ENCODE results near the gene SHC3. TPM values are rescaled to one million over a fixed set of nuclear protein-coding genes. Genes with fewer than 3 reads are reported as not detected.

Gene SHC3
- total RNA-seq, 2 experiments from 2014 or later, result not detected

- no peaks in the 10 kb centered on the region for H3K9me3 Mint-ChIP-seq
- no peak overlapping the region for H3K4me3 Mint-ChIP-seq
- peaks cover 13% of the 10 kb centered on the region for H3K4me1 Mint-ChIP-seq
- H3K36me3 Mint-ChIP-seq (ENCODE audit: low read depth), result no peaks in the 10 kb centered on the region
- ChIA-PET POLR2A (no interaction called here), CTCF (no interaction called here)
- DNase-seq, result no peak
- peaks cover 36% of the 10 kb centered on the region for H3K27me3 Mint-ChIP-seq
- no peak overlapping the region for H3K27ac Mint-ChIP-seq
These were observed 191.8 kb downstream of the SHC3 start for GRCh38 chr9:88986776-88987175.

- CTCF ChIA-PET, result no interaction called here
- Mint-ChIP-seq H3K4me1 (peaks cover 13% of the 10 kb centered on the region), H3K4me3 (no peak overlapping the region), H3K27me3 (peaks cover 33% of the 10 kb centered on the region), H3K27ac (no peak overlapping the region), H3K9me3 (no peaks in the 10 kb centered on the region), H3K36me3 (ENCODE audit: low read depth) (no peaks in the 10 kb centered on the region)
- POLR2A ChIA-PET, result no interaction called here
- no peak for DNase-seq
These were observed 193.0 kb downstream of the SHC3 start for GRCh38 chr9:88985616-88986015.

GRCh38 chr9:88984543-88984883 lies 194.1 kb downstream of the SHC3 start:
- DNase-seq, result no peak
- H3K27ac Mint-ChIP-seq, result no peak overlapping the region
- H3K4me1 Mint-ChIP-seq, result peaks cover 10% of the 10 kb centered on the region
- POLR2A ChIA-PET, result no interaction called here
- CTCF ChIA-PET, result no interaction called here
- peaks cover 23% of the 10 kb centered on the region for H3K27me3 Mint-ChIP-seq
- no peaks in the 10 kb centered on the region for H3K9me3 Mint-ChIP-seq
- no peaks in the 10 kb centered on the region for H3K36me3 Mint-ChIP-seq (ENCODE audit: low read depth)
- H3K4me3 Mint-ChIP-seq, result no peak overlapping the region

DNA sequence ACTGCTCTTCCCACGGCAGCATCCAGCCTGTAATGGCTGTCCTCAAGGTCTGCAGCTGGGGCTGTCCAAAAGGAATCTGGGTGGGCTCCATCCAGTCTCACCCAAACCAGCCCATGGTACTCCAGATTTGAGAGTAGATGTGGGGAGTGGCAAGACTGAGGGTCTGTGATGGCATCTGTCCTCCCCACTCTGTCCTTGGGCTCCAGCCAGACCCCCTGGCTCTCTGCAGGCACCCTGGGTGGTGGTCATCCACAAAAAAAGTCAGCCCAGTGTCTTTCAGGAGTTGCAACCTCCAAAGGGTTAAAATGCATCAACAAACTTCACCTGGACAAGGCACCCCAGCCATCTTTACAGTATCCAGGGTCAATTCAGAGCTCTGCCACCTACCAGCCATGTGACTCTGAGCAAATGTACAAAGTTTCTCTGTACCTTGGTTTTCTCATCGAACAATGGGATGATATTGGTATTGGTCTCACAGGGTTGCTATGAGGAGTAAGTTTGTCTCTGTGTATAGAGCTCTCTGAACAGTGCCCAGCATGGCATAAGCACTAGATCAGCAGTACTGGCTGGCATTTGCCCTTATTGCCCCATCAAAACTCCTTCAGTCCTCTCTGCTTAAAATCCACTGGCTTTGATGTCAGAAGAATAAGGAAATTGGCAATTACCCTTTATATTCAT lies 194.6 kb downstream of the SHC3 start:
- Mint-ChIP-seq H3K4me3 (no peak overlapping the region), H3K4me1 (peaks cover 5% of the 10 kb centered on the region), H3K9me3 (no peaks in the 10 kb centered on the region), H3K27me3 (peaks cover 18% of the 10 kb centered on the region), H3K27ac (no peak overlapping the region), H3K36me3 (ENCODE audit: low read depth) (no peaks in the 10 kb centered on the region)
- ChIA-PET CTCF (no interaction called here), POLR2A (no interaction called here)
- DNase-seq, result no peak

- Mint-ChIP-seq H3K27me3 (peaks cover 4% of the 10 kb centered on the region), H3K27ac (no peak overlapping the region), H3K9me3 (no peaks in the 10 kb centered on the region), H3K4me3 (no peak overlapping the region), H3K4me1 (no peaks in the 10 kb centered on the region), H3K36me3 (ENCODE audit: low read depth) (no peaks in the 10 kb centered on the region)
- ChIA-PET CTCF (no interaction called here), POLR2A (no interaction called here)
- no peak for DNase-seq
These were observed 197.8 kb downstream of the SHC3 start for GRCh38 chr9:88980740-88981203.

DNA sequence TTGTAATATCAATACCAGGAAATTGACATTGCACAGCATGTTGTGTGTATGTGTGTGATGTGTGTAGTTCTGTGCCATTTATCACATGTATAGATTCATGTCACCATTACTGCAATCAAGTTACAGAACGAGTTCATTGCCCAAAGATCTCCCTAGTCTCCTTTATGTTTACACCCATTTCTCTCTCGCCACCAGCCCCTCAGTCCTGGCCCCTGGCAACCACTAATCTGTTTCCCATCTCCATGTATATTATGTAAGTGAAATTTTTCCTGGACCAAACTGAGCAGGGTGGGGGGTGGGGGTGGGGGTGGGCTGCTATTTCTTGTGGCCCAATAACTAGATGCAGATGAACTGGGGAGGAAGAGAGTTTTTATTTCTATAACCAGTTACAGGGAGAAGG lies 198.8 kb downstream of the SHC3 start:
- no peak for DNase-seq
- CTCF ChIA-PET, result no interaction called here
- Mint-ChIP-seq H3K9me3 (no peaks in the 10 kb centered on the region), H3K27me3 (peaks cover 2% of the 10 kb centered on the region), H3K27ac (no peak overlapping the region), H3K4me1 (no peaks in the 10 kb centered on the region), H3K4me3 (no peak overlapping the region), H3K36me3 (ENCODE audit: low read depth) (no peaks in the 10 kb centered on the region)
- POLR2A ChIA-PET, result no interaction called here

DNA sequence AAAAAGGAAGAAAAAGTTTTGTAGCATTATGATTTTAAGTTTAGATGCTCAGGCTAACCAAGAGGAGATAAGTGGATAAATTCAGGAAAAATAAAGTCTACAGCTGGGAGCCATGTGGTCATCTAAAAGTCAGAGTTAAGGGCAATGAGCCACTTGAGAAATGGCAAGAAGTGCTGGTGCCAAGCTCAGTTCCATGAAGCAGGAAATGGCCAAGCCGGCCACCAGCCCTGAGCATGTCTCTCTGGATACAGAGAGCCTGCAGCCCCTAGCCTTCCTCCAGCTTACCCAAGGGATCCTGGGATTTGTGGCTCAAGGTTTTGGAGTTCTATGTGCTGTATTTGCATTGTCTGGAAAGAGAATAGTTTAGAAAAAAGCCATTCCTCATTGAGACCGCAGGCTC lies 199.6 kb downstream of the SHC3 start:
- no peak for DNase-seq
- H3K36me3 Mint-ChIP-seq (ENCODE audit: low read depth), result no peaks in the 10 kb centered on the region
- peaks cover 1% of the 10 kb centered on the region for H3K27me3 Mint-ChIP-seq
- no peak overlapping the region for H3K27ac Mint-ChIP-seq
- no peaks in the 10 kb centered on the region for H3K9me3 Mint-ChIP-seq
- H3K4me1 Mint-ChIP-seq, result no peaks in the 10 kb centered on the region
- no peak overlapping the region for H3K4me3 Mint-ChIP-seq
- ChIA-PET POLR2A (no interaction called here), CTCF (no interaction called here)

GRCh38 chr9:88978034-88978433 lies 200.6 kb downstream of the SHC3 start:
- Mint-ChIP-seq H3K9me3 (no peaks in the 10 kb centered on the region), H3K27me3 (peaks cover 1% of the 10 kb centered on the region), H3K4me3 (no peak overlapping the region), H3K4me1 (no peaks in the 10 kb centered on the region), H3K36me3 (ENCODE audit: low read depth) (no peaks in the 10 kb centered on the region), H3K27ac (no peak overlapping the region)
- CTCF ChIA-PET, result no interaction called here
- DNase-seq, result no peak
- POLR2A ChIA-PET, result no interaction called here

DNA sequence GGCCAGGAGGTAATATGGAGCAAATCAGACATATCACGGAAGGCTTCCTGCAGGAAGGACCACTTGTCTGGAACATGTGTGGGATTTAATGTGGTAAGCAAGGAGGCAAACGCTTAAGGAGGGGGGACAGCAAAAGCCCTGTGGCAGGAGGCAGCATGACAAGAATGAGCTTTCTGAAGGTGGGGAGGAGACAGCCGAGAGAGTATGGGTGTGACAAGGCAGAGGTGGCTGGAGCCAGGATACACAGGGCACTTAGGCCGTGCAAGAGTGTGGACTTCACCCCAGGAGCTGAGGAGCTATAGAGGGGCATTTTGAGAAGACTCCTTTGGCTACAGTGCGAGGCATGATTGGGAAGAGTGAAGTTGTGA lies 201.7 kb downstream of the SHC3 start:
- no peak for DNase-seq
- no peak overlapping the region for H3K4me3 Mint-ChIP-seq
- ChIA-PET POLR2A (no interaction called here), CTCF (no interaction called here)
- no peaks in the 10 kb centered on the region for H3K36me3 Mint-ChIP-seq (ENCODE audit: low read depth)
- H3K27ac Mint-ChIP-seq, result no peak overlapping the region
- H3K27me3 Mint-ChIP-seq, result no peaks in the 10 kb centered on the region
- no peaks in the 10 kb centered on the region for H3K9me3 Mint-ChIP-seq
- H3K4me1 Mint-ChIP-seq, result no peaks in the 10 kb centered on the region

- no peaks in the 10 kb centered on the region for H3K4me1 Mint-ChIP-seq
These were observed 202.4 kb downstream of the SHC3 start for GRCh38 chr9:88975966-88976889.

DNA sequence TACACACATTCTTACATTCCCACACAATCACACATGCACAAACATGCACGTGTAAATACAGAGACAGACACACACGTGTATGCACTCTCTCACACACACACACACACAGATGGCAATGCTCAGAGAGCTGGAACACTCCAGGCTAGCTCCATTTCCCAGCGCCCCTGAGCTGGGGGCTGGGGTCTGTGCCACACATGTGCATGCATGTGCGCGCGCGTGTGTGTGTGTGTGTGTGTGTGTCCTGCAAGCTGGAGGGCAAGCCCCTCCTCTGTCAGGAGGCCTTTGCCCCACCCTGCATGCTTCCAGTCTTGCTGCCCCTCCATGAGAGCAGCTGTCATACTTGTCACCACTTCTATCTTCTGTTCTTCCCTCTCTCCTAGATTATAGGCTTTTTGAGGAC lies 204.0 kb downstream of the SHC3 start:
- CTCF ChIA-PET, result no interaction called here
- H3K9me3 Mint-ChIP-seq, result no peaks in the 10 kb centered on the region
- DNase-seq, result no peak
- POLR2A ChIA-PET, result no interaction called here
- H3K4me3 Mint-ChIP-seq, result no peak overlapping the region
- H3K4me1 Mint-ChIP-seq, result no peaks in the 10 kb centered on the region
- no peaks in the 10 kb centered on the region for H3K27me3 Mint-ChIP-seq
- H3K36me3 Mint-ChIP-seq (ENCODE audit: low read depth), result no peaks in the 10 kb centered on the region
- no peak overlapping the region for H3K27ac Mint-ChIP-seq

More at GRCh38 chr9:88975966-88976889, 202.4 kb downstream of the SHC3 start:
- ChIA-PET POLR2A (no interaction called here), CTCF (no interaction called here)
- Mint-ChIP-seq H3K9me3 (no peaks in the 10 kb centered on the region), H3K27ac (no peak overlapping the region), H3K4me3 (no peak overlapping the region), H3K27me3 (no peaks in the 10 kb centered on the region), H3K36me3 (ENCODE audit: low read depth) (no peaks in the 10 kb centered on the region)
- no peak for DNase-seq

GRCh38 chr9:88973281-88974045 lies 205.2 kb downstream of the SHC3 start:
- Mint-ChIP-seq H3K27ac (no peak overlapping the region), H3K36me3 (ENCODE audit: low read depth) (no peaks in the 10 kb centered on the region), H3K9me3 (no peaks in the 10 kb centered on the region), H3K27me3 (no peaks in the 10 kb centered on the region), H3K4me3 (no peak overlapping the region), H3K4me1 (no peaks in the 10 kb centered on the region)
- POLR2A ChIA-PET, result no interaction called here
- no peak for DNase-seq
- CTCF ChIA-PET, result no interaction called here

GRCh38 chr9:88972401-88972800 lies 206.2 kb downstream of the SHC3 start:
- no peak overlapping the region for H3K4me3 Mint-ChIP-seq
- no peaks in the 10 kb centered on the region for H3K27me3 Mint-ChIP-seq
- no peak for DNase-seq
- H3K27ac Mint-ChIP-seq, result no peak overlapping the region
- H3K36me3 Mint-ChIP-seq (ENCODE audit: low read depth), result no peaks in the 10 kb centered on the region
- H3K9me3 Mint-ChIP-seq, result no peaks in the 10 kb centered on the region
- POLR2A ChIA-PET, result no interaction called here
- CTCF ChIA-PET, result no interaction called here
- H3K4me1 Mint-ChIP-seq, result no peaks in the 10 kb centered on the region
